ENCODE results near the gene ATP5F1C.
"Not testable (repeated sequence)": the region's sequence is repeated elsewhere in the genome, so short reads cannot be mapped to it uniquely, and the experiment has no call there.

Gene ATP5F1C

DNA sequence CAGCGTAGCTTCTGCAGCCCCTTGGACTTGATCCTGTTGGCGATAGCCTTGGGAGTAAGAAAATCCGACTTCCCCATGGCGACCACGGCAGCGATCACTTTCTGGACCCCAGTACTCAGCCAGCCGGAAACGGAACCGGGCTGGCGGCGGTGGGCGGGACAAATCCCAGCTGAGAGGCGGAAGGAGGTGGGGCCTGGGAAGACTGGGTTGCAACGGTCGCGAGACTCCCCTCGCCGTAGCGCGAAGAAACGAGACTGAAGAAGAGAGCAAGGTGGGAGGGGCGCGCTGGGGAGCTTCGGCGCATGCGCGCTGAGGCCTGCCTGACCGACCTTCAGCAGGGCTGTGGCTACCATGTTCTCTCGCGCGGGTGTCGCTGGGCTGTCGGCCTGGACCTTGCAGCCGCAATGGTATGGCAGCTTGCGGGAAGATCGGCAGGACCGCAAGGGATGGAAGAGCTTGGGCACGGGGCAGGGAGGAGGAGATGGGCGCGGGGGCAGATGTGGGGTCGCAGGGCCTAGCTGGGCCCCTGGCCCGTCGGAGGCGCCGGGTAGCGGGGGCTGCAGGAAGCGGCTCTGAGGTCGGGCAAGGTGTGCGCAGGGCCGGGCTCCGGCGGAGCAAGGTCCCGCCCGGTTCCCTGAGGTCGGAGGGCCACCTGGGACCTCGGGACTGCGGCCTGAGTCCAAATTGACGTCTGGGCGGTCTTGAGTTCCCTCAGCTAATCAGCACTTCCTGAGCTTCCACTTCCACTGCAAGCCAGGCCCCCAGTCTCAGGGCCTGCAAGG lies at the start of gene ATP5F1C, which contains the start of gene KIN:
Gene ATP5F1C, plus strand, starts transcription at position 321 of the 782 bp plus-strand sequence. Its CDS starts 31 bp downstream, at position 352.
Gene KIN, minus strand, starts transcription at position 137 of the 782 bp plus-strand sequence. Its CDS starts 60 bp downstream, at position 77.
- FAIRE-seq = peak; percentile 78

DNA sequence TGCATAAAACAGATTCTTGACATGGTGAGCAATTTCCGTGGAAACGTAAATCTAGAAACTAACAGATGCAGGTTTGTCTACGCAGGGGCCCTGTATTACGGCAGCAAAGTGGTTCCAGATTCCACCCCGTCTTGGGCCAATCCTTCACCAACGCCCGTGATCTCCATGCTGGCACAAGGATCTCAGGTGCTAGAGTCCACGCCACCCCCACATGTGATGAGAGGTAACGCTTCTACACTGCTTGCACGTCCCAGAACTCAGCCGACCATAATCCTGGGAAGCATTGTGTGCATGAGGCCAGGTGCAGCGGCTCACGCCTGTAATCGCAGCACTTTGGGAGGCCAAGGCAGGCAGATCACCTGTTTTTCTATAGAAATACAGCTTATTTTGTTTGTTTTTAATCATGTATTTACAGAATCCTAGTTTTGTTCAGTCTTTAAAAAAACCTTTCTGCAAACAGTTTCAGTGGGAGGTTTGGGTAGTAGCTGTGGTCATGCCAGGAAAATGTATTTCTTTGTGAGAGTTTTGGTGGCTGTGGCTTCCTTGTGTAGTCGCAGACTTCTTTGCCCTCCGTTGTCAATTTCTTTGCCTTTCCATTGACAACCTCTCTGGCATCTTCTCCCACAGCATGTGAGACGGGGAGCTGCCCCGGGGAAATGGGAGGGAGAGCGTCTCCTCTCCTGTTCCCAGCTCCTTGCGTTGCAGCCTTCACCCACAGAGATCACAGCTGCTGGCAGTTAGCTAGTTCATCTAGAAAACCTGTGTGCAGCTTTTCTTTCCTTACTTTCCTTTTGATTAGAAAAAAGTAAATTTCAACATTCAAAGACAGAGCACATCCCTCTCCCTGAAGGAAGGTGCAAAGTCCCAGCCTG lies 49.2 kb upstream of the ATP5F1C start:
- no peak for FAIRE-seq

DNA sequence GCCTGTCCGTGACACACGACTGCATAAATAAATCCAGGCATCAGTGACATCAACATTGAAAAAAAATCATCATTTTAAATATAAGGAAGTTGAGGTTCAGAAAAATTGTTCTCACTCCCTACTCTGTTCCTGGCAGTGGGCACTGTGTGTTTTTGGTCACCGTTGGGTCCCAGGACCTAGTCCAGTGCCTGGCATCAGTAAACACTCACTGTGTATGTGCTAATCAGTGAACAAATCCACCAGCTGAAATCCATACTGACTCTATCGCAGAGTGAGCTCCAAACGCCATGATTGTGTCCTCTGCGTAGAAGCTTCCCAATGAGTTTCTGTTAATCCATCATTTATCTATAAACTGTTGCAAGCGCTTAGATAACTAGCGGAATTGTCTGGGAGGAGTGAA lies 43.7 kb upstream of the ATP5F1C start:
- no peak for FAIRE-seq

DNA sequence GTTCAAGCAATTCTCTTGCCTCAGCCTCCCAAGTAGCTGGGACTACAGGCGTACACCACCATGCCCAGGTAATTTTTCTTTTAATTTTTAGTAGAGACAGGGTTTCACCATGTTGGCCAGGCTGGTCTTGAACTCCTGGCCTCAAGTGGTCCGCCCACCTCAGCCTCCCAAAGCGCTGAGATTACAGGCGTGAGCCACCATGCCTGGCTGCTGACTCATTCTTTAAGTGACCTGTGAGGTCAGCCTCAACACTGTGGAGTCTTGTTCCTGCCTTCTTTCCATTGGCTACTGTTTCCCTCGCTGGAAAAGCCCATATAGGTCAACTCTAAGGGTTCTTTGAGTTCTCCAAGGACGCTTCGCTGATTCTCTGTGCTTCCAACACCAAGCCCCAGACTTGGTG lies 39.3 kb upstream of the ATP5F1C start:
- FAIRE-seq = not testable (repeated sequence)

DNA sequence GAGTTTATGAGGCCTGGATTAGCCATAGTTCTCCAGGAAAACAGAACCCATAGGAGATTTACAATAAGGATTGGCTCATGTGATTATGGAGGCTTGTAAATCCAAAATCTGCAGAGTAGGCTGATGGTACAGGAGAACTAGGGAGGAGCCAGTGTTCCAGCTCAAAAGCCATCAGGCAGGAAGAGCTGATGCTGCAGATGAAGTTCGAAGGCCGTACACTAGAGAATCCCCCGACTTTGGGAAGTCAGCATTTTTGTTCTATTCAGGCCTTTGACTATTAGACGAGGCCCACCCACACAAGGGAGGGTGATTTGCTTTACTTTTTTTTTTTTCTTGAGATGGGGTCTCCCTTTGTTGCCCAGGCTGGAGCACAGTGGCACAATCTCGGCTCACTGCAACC lies 37.8 kb upstream of the ATP5F1C start:
- FAIRE-seq = no peak

DNA sequence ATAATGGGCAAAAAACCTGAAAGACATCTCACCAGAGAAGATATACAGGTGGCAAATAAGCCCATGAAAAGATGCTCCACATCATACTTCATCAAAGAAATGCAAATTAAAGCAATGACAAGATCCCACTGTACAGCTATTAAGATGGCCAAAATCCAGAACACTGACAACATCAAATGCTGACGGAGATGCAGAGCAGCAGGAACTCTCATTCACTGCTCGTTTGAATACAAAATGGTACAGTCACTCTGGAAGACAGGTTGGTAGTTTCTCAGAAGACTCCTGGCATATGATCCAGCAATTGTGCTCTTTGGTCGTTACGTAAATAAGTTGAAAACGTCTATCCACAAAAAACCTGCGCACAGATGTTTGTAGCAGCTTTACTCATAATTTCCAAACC lies 35.7 kb upstream of the ATP5F1C start:
- no peak for FAIRE-seq

DNA sequence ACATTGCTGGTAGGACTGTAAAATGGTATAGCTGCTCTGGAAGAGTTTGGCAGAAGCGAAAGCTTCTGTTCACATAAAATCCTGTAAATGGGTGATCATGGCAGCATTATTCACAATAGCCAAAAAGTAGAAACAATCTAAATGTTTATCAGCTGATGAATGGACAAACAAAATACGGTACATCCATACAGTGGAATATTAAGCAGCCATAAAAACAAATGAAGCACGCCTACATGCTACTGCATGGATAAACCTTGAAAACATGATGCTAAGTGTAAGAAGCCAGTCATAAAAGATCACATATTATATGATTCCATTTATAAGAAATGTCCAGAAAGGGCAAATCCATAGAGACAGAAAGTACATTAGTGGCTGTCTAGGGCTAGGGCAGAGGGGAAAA lies 32.9 kb upstream of the ATP5F1C start:
- no peak for FAIRE-seq

DNA sequence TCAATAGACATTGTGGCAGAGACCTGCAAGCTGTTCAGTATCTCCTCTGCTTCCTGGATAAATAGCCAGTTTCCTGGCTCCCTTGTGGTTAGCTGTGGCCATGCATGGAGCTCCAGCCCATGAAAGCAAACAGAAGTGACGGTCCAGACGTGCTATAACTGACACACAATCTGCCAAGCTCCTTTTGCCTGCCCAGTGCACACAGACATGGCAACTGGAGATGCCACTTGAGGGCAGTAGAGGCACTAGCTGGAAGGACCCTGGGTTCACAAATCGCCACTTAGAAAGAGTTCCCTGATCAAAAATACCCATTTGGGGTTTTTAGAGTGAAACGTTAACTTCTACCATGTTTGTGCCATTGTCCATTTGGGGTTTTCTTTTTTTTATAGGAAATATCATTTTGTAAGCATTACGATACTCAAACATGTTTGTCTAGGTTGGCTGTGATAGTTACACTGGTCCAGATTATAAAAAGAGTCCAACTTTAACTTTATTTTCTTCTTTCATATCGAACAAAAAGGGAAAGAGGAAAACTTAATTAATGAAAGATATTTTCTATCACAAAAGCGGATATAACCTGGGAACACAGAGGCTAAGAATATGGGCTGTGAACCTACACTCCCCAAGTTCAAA lies 31.5 kb upstream of the ATP5F1C start:
- no peak for FAIRE-seq

DNA sequence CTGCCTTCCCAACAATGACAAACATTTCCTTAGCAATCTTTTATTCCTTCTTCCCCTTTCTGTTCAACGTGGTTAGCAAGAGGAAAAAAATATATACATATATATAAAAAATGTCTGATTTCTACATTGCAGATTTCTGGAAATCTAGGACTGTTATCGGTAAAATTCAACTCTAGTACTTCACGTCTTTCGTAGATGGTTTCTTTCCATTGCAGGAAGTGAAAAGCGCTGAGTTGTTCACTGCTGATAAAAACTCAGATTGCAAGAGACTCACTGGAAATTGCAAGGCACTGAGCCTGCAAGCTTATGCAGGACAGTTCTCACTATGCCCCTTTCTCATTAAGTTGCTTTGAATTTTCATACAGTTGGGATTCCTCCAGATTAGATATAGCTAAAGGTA lies 24.0 kb upstream of the ATP5F1C start:
- FAIRE-seq = no peak

DNA sequence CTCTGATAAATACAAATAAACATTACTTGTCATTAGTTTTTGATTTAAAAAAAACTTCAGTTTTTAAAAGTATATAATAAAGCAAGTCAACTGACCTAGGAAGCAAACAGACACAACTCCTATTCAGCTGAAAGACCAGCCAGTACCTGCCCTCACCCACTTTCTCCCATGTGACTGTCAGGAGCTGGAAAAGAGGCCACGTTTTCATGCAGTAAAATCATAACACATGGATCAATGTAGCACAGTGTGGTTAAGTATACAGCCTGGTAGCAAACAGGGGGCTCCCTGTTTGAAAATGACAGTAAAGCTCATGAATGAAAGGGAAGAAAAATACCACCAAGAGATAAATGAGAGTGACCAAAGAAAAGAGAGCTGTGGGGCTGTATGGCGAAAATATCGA lies 21.7 kb upstream of the ATP5F1C start:
- no peak for FAIRE-seq

DNA sequence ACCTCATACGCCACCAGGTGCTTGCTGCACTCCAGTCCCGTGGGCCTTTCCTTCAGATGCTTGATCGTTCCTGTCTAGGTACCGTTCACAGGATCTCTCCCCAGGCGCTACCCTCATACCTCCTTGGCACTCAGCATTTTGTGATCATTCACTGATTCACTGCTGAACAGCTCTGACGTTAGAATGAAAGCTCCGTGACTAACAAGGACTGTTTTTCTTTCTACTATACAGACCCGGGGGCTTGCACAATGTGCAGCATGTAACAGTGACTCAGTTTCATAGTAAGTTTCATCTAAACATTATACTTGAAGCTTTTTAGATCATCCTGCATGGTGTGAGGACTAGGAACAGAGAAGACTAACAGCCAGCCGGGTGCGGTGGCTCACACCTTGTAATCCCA lies 20.8 kb upstream of the ATP5F1C start:
- no peak for FAIRE-seq

DNA sequence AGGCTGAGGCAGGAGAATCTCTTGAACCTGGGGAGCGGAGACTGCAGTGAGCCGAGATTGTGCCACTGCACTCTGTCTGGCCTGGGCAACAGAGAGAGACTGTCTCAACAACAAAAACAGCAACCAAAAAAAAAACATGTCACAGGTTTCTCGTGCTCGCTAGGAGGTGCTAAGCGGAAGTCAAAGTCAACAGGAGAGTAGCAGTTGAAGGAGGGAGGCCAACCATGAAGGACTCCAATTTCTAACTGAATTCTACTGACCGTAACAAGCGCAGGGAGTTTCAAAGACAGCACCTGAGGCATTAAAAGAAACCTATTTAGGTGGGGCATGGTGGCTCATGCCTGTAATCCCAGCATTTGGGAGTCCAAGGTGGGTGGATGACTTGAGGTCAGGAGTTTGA lies 19.6 kb upstream of the ATP5F1C start:
- no peak for FAIRE-seq

DNA sequence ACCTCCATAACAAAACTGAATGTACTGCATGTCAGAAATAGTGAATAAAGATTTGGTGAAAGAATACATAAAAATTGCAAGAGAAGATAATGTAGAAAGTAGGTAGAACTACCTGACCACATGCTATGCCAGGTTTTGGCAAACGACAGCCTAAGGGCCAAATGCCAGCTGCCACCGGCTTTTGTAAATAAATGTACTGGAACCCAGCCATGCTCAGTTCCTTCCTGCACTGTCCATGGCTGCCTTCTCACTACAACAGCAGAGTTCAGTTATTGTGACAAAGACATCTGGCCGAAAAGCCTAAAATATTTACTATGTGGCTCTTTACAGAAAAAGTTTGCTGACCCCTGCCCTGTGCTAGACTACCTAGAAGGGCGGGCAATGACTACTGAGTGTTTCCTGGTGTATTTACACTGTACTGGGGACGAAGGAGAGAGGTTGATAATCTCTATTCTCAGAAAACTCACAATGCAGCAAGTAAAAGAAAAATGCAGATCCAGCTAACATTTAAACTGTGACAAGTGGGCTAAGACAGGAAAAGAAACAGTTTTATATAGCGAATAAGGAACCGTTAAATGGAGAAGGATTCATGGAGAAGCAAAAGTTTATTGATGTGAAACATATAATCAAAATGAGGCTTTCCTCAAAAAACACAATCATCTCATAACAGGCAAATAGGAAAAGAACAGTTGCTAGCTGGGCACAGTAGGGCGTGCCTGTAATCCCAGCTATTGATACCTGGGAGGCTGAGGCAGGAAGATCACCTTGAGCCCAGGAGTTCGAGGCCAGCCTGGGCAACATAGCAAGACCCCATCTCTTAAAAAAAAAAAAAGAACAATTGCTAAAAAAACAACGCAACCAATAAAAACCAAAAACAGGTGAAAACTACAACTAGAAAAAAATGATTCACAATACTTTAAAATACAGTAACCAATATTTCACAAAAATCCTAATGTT lies 13.9 kb upstream of the ATP5F1C start:
- FAIRE-seq = no peak

DNA sequence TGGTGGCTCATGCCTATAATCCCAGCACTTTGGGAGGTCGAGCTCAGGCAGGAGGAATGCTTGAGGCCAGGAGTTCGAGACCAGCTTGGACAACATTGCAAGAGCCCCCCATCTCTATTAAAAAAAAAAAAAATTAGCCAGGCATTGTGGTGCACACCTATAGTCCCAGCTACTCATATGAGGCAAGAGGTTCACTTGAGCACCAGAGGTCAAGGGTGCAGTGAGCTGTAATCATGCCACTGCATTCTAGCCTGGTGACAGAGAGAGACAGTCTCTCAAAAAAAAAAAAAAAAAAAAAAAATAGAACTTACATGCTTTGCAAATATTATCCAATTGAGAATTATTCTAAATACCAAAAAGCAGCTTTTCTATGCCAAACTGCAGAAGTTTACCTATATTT lies 11.2 kb upstream of the ATP5F1C start:
- FAIRE-seq = no peak

DNA sequence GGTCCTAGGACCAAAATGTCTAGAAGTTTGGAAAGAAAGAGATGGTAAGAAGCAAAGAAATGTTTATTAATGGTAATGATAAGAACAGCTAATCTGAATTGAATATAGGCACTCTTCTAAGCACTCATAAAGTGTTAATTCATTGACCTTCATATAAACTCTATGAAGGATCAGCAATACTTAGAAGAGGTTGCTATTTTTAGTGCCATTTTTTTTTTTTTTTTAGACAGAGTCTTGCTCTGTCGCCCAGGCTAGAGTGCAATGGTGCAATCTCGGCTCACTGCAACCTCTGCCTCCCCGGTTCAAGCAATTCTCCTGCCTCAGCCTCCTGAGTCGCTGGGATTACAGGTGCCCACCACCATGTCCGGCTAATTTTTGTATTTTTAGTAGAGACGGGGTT lies 5.8 kb upstream of the ATP5F1C start:
- FAIRE-seq = not testable (repeated sequence)

DNA sequence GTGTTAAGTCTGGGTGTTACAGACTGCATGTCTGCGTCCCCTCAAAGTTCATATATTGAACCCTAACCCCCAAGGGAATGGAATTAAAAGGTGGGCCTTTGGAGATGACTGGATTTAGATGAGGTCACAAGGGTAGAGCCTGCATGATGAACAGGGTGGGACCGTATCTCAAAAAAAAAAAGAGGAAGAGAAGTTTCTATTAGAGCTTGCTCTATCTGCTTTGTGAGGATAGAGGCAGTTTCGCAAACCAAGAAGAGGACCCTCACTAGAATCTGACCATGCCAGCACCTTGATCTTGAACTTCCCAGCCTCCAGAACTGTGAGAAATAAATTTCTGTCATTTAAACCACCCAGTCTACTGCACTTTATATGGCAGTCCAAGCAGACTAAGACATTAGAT lies 1.5 kb upstream of the ATP5F1C start:
- FAIRE-seq = no peak

DNA sequence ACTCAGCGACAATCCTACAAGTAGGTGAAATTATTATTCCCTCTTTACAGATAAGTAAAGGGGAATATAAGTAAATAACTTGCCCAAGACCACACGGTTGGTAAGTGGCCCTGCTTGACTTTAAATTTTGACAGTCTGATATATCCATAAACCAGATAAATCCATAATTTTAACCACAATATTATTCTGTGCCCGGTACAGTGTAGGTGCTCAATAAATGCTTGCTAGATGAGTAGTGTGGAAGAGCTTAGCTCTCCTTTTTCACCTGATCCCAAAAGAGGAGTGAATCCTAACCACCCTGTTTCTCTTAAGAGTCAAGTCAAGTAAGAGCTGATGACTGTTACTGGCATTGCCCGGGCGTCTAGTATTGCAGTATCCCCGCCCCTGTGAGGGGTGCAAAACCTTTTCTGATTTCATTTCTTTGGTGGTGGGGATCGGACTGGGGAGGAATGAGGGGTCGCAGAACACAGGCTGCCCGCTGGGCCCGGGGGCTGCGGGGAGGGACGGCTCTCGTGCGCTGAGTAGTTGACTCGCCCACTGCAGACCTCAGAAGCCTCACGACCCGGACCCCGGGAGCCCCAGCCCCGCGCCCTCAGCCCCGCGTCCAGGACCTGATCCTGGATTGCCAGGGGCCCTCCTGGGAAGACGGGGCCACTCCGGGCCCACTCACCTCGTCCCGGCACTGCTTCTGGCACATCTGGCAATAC lies 674 bp upstream of the ATP5F1C start:
- no peak for FAIRE-seq

DNA sequence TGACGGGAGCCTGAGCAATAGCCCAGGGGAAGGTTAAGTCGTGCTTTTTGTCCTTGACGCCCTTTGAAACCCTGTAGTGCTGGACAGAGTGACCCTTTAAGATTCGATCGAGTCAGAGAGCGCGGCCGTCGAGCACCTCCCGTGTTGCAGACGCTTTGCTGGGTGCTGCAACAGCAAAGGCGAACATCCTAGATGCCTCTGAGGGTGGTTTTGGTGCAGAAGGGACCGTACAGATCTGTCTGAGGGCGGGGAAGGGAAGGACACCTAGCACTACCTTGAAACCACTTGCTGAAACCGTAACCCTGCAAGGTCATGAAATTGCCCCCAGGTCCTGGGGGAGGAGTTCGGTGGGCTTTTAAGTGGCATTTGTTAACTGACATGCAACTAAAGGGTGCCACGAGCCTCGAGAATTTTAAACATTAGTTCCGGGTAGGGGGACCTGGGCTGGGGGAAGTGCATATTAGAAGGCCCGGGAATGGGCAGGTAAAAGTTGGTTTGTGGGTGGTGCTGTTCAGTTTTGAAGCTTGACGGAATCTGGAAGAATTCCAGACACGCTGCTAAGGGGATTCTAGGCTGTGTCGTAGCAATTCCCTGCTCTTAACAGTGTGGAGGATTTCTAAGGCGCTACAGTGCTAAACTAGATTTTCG lies 786 bp downstream of the ATP5F1C start:
- no peak for FAIRE-seq

DNA sequence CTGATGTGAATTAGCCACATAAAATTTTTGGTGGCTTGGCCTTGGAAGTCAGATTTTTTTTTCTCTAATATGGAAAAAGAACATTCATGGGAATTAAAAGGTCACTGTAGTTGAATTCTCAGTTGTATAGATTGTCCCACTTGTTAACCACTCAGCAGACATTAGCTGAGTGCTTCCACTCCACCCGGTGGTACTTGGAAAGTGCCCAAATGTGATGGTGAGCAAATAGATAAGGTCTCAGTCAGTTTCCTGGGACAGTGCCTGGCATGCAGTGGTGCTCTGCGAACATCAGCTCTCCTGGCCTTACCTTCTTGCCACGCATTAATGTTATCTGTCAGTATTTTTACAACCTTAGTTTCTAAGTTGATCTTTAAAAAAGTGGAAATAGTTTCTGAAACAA lies 1.4 kb downstream of the ATP5F1C start:
- FAIRE-seq = no peak

DNA sequence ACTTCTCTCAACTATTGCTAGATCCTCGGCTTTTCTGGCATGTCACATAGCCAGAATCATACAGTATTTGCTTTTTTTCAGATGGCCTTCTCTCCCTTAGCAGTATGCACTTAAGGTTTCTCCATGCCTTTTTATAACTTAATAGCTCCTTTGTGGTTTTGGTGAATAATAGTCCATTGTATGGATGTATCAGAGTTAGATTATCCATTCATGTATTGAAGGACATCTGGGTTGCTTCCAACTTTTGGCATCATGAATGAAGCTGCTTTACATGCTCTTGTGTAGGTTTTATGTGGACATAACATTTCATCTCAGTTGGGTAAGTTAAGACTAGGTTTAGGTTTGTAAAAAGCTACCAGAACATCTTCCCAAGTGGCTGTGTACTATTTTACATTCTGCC lies 4.6 kb downstream of the ATP5F1C start:
- no peak for FAIRE-seq
